Measurements from ENCODE around the gene ATP6V1E1.

The ATP6V1E1 gene

GRCh38 chr22:17590586-17590985 is 38.0 kb downstream of the ATP6V1E1 start:
- no peak overlapping the region for H3K27ac ChIP-seq (ENCODE audit: low read depth, low read length)
- peaks cover 17% of the 10 kb centered on the region for H3K36me3 ChIP-seq (ENCODE audit: control insufficient read depth, insufficient read depth, low read length)
- H3K27me3 ChIP-seq (ENCODE audit: control insufficient read depth, insufficient read depth, low read length): no peaks in the 10 kb centered on the region
- no peak overlapping the region for H3K4me3 ChIP-seq (ENCODE audit: low read length)
- H3K4me1 ChIP-seq (ENCODE audit: control insufficient read depth, insufficient read depth, low read length): no peaks in the 10 kb centered on the region
- no peak overlapping the region for H3K9ac ChIP-seq (ENCODE audit: low read length)

- H3K27ac ChIP-seq (ENCODE audit: low read depth, low read length): no peak overlapping the region
- peaks cover 17% of the 10 kb centered on the region for H3K36me3 ChIP-seq (ENCODE audit: control insufficient read depth, insufficient read depth, low read length)
- no peak overlapping the region for H3K9ac ChIP-seq (ENCODE audit: low read length)
- H3K27me3 ChIP-seq (ENCODE audit: control insufficient read depth, insufficient read depth, low read length): no peaks in the 10 kb centered on the region
- no peak overlapping the region for H3K4me3 ChIP-seq (ENCODE audit: low read length)
- no peaks in the 10 kb centered on the region for H3K4me1 ChIP-seq (ENCODE audit: control insufficient read depth, insufficient read depth, low read length)
Observed at GRCh38 chr22:17589810-17590375, 38.7 kb downstream of the ATP6V1E1 start.

DNA sequence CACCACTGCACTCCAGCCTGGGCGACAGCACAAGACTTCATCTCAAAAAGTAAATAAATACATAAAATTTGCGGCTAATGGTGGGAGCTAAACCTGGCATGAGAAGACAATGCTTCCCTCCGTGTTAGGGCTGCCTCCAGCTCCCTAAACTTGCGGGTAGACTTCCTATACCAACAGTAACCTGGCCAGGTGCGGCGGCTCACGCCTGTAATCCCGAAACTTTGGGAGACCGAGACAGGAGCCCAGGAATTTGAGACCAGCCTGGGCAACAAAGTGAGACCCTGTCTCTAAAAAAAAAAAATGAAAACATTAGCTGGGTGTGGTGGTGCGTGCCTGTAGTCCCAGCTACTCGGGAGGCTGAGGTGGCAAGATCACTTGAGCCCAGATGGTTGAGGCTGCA is 39.9 kb downstream of the ATP6V1E1 start:
- no peak overlapping the region for H3K27ac ChIP-seq (ENCODE audit: low read depth, low read length)
- no peaks in the 10 kb centered on the region for H3K4me1 ChIP-seq (ENCODE audit: control insufficient read depth, insufficient read depth, low read length)
- peaks cover 15% of the 10 kb centered on the region for H3K36me3 ChIP-seq (ENCODE audit: control insufficient read depth, insufficient read depth, low read length)
- no peak overlapping the region for H3K4me3 ChIP-seq (ENCODE audit: low read length)
- no peak overlapping the region for H3K9ac ChIP-seq (ENCODE audit: low read length)
- no peaks in the 10 kb centered on the region for H3K27me3 ChIP-seq (ENCODE audit: control insufficient read depth, insufficient read depth, low read length)

- H3K36me3 ChIP-seq (ENCODE audit: control insufficient read depth, insufficient read depth, low read length): peaks cover 9% of the 10 kb centered on the region
- no peak overlapping the region for H3K4me3 ChIP-seq (ENCODE audit: low read length)
- no peak overlapping the region for H3K27ac ChIP-seq (ENCODE audit: low read depth, low read length)
- no peak overlapping the region for H3K9ac ChIP-seq (ENCODE audit: low read length)
- H3K4me1 ChIP-seq (ENCODE audit: control insufficient read depth, insufficient read depth, low read length): no peaks in the 10 kb centered on the region
- no peaks in the 10 kb centered on the region for H3K27me3 ChIP-seq (ENCODE audit: control insufficient read depth, insufficient read depth, low read length)
Observed at GRCh38 chr22:17587629-17588028, 40.9 kb downstream of the ATP6V1E1 start.

DNA sequence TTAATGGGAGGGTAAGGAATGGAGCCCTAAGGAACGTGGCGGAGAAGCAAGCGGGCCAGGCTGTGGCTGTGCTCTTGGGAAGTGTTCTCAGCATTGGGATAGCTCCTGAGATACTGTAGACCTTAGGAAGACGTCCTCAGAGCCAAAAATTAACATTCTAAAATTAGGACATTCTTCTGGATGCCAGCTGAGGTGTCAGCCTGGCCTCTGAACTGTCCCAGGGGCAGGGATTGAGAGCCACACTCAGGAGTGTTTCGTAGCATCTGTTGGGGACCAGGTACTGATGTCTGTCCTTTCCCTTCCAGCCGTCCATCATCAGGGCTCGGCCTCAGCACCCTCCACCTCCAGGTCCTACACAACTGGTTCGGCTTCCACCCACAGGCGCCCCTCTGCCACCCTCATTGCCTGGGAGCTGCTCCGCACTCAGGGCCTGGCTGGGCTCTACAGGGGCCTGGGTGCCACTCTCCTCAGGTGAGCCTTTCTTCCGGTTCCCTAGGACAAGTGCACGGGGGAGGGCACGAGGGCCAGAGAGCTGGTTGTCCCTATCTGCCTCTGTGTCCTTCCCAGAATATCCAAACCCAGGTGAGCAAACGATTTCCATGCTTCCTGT is 41.6 kb downstream of the ATP6V1E1 start:
- Histone ChIP-seq H3K9ac (ENCODE audit: low read length) (no peak overlapping the region), H3K4me1 (ENCODE audit: control insufficient read depth, insufficient read depth, low read length) (no peaks in the 10 kb centered on the region), H3K4me3 (ENCODE audit: low read length) (no peak overlapping the region), H3K36me3 (ENCODE audit: control insufficient read depth, insufficient read depth, low read length) (peaks cover 5% of the 10 kb centered on the region), H3K27ac (ENCODE audit: low read depth, low read length) (no peak overlapping the region), H3K27me3 (ENCODE audit: control insufficient read depth, insufficient read depth, low read length) (no peaks in the 10 kb centered on the region)

DNA sequence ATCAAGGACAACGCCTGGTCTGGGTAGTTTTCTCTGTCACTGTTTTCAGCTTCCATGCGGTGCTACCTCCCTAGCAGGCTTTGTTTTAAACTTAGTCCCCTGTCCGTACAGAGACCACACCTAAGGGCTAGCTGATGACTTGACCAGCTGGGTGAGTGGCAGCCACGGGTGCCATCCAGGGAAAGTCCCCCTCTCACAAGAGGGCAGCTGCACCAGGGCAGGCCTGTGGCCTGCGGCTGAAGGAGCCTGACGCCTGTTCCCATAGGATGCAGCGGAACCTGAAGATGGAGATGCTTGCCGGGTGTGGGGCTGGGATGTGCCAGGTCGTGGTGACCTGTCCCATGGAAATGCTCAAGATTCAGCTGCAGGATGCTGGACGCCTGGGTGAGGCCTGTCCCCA is 45.4 kb downstream of the ATP6V1E1 start:
- no peak overlapping the region for H3K27ac ChIP-seq (ENCODE audit: low read depth, low read length)
- no peaks in the 10 kb centered on the region for H3K27me3 ChIP-seq (ENCODE audit: control insufficient read depth, insufficient read depth, low read length)
- no peak overlapping the region for H3K9ac ChIP-seq (ENCODE audit: low read length)
- no peaks in the 10 kb centered on the region for H3K4me1 ChIP-seq (ENCODE audit: control insufficient read depth, insufficient read depth, low read length)
- H3K4me3 ChIP-seq (ENCODE audit: low read length): no peak overlapping the region
- no peaks in the 10 kb centered on the region for H3K36me3 ChIP-seq (ENCODE audit: control insufficient read depth, insufficient read depth, low read length)

DNA sequence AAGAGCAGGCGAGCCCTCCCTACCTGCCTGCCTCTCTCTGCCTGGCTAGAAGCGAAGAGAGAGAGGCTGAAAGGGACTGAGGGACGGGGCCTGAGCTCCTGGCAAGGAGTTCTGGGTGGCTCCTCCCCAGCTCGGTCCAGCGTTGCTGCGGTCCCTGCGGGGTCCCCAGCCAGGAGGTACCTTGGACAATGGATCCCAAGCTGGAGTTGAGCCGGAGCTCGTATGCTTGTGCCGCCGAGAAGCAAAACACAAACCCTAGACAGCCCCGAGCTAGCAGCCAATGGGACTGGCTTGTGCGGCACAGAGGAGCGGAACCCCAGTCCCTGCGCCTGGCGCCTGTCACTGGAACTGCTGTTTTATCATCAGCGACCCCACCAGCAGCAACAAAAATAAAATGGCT is 46.9 kb downstream of the ATP6V1E1 start:
- Histone ChIP-seq H3K27ac (ENCODE audit: low read depth, low read length) (no peak overlapping the region), H3K27me3 (ENCODE audit: control insufficient read depth, insufficient read depth, low read length) (no peaks in the 10 kb centered on the region), H3K9ac (ENCODE audit: low read length) (no peak overlapping the region)

GRCh38 chr22:17581056-17581455 is 47.5 kb downstream of the ATP6V1E1 start:
- H3K27me3 ChIP-seq (ENCODE audit: control insufficient read depth, insufficient read depth, low read length): no peaks in the 10 kb centered on the region
- H3K4me3 ChIP-seq (ENCODE audit: low read length): no peak overlapping the region
- H3K27ac ChIP-seq (ENCODE audit: low read depth, low read length): no peak overlapping the region
- no peaks in the 10 kb centered on the region for H3K36me3 ChIP-seq (ENCODE audit: control insufficient read depth, insufficient read depth, low read length)
- no peak overlapping the region for H3K9ac ChIP-seq (ENCODE audit: low read length)
- no peaks in the 10 kb centered on the region for H3K4me1 ChIP-seq (ENCODE audit: control insufficient read depth, insufficient read depth, low read length)

More for the DNA sequence above, 46.9 kb downstream of the ATP6V1E1 start:
- H3K4me3 ChIP-seq (ENCODE audit: low read length): no peak overlapping the region
- no peaks in the 10 kb centered on the region for H3K36me3 ChIP-seq (ENCODE audit: control insufficient read depth, insufficient read depth, low read length)
- H3K4me1 ChIP-seq (ENCODE audit: control insufficient read depth, insufficient read depth, low read length): no peaks in the 10 kb centered on the region

GRCh38 chr22:17580441-17581031 is 48.0 kb downstream of the ATP6V1E1 start:
- Histone ChIP-seq H3K9ac (ENCODE audit: low read length) (no peak overlapping the region), H3K27me3 (ENCODE audit: control insufficient read depth, insufficient read depth, low read length) (no peaks in the 10 kb centered on the region), H3K36me3 (ENCODE audit: control insufficient read depth, insufficient read depth, low read length) (no peaks in the 10 kb centered on the region), H3K4me3 (ENCODE audit: low read length) (no peak overlapping the region), H3K27ac (ENCODE audit: low read depth, low read length) (no peak overlapping the region), H3K4me1 (ENCODE audit: control insufficient read depth, insufficient read depth, low read length) (no peaks in the 10 kb centered on the region)

GRCh38 chr22:17579535-17579981 is 49.0 kb downstream of the ATP6V1E1 start:
- no peak overlapping the region for H3K9ac ChIP-seq (ENCODE audit: low read length)
- no peaks in the 10 kb centered on the region for H3K27me3 ChIP-seq (ENCODE audit: control insufficient read depth, insufficient read depth, low read length)
- no peak overlapping the region for H3K27ac ChIP-seq (ENCODE audit: low read depth, low read length)

DNA sequence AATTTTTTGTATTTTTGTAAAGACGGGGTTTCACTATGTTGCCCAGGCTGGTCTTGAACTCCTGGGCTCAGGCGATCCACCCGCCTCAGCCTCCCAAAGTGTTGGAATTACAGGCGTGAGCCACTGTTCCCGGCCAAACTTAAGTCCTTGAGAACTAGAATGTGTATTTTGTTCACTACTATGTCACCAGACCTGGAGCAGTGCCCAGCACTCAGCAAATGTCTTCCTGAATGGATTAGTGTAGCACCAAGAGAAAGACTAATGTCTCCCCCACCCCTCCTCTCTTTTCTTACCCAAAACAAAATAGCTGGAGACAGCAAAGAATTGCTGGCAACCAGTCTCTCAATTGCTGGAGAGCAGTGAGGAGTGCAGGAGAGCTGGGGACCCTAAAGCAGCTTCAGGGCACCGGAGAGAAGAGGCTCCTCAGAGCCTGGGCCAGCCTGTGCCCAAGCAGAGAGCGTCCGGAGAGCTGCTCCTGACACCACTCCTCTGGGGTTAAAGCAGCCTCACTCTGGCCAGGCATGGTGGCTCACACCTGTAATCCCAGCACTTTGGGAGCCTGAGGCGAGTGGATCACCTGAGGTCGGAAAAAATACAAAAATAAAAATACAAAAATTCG is 50.3 kb downstream of the ATP6V1E1 start:
- Histone ChIP-seq H3K4me3 (ENCODE audit: low read length) (no peak overlapping the region), H3K9ac (ENCODE audit: low read length) (no peak overlapping the region), H3K27me3 (ENCODE audit: control insufficient read depth, insufficient read depth, low read length) (no peaks in the 10 kb centered on the region), H3K27ac (ENCODE audit: low read depth, low read length) (no peak overlapping the region), H3K36me3 (ENCODE audit: control insufficient read depth, insufficient read depth, low read length) (no peaks in the 10 kb centered on the region), H3K4me1 (ENCODE audit: control insufficient read depth, insufficient read depth, low read length) (no peaks in the 10 kb centered on the region)

More at GRCh38 chr22:17579535-17579981, 49.0 kb downstream of the ATP6V1E1 start:
- H3K4me1 ChIP-seq (ENCODE audit: control insufficient read depth, insufficient read depth, low read length): no peaks in the 10 kb centered on the region
- H3K4me3 ChIP-seq (ENCODE audit: low read length): no peak overlapping the region
- H3K36me3 ChIP-seq (ENCODE audit: control insufficient read depth, insufficient read depth, low read length): no peaks in the 10 kb centered on the region

- H3K27me3 ChIP-seq (ENCODE audit: control insufficient read depth, insufficient read depth, low read length): no peaks in the 10 kb centered on the region
- H3K36me3 ChIP-seq (ENCODE audit: control insufficient read depth, insufficient read depth, low read length): no peaks in the 10 kb centered on the region
- H3K4me1 ChIP-seq (ENCODE audit: control insufficient read depth, insufficient read depth, low read length): peaks cover 3% of the 10 kb centered on the region
- no peak overlapping the region for H3K9ac ChIP-seq (ENCODE audit: low read length)
- H3K4me3 ChIP-seq (ENCODE audit: low read length): no peak overlapping the region
- no peak overlapping the region for H3K27ac ChIP-seq (ENCODE audit: low read depth, low read length)
Observed at GRCh38 chr22:17576470-17576869, 52.1 kb downstream of the ATP6V1E1 start.
